Activated naive CD4-positive, alpha-beta T cell treated with anti-CD3 and anti-CD28 coated beads, Interleukin-2, amount 50 U/mL, for 24 hours (primary cell): Measurements from ENCODE around the gene CYP1A2.
A peak's percentile ranks its signal among the peaks of the same experiment; 100 is the strongest.
"Not testable (repeated sequence)": the region's sequence is repeated elsewhere in the genome, so short reads cannot be mapped to it uniquely, and the experiment has no call there.

Source experiments
- H3K27ac Mint-ChIP-seq: one replicate; pipeline ENCODE4 v1.8.0; 2021; ENCODE audit warnings: mild to moderate bottlenecking, mixed read lengths
- H3K27me3 Mint-ChIP-seq: one replicate; pipeline ENCODE4 v1.8.0; 2021; ENCODE audit warnings: mixed read lengths
- H3K36me3 Mint-ChIP-seq: one replicate; pipeline ENCODE4 v1.8.0; 2021; ENCODE audit warnings: mixed read lengths
- H3K4me1 Mint-ChIP-seq: one replicate; pipeline ENCODE4 v1.8.0; 2021; ENCODE audit warnings: mixed read lengths
- H3K4me3 Mint-ChIP-seq: one replicate; pipeline ENCODE4 v1.8.0; 2021; ENCODE audit warnings: mild to moderate bottlenecking, mixed read lengths
- H3K9me3 Mint-ChIP-seq: one replicate; pipeline ENCODE4 v1.8.0; 2021; ENCODE audit warnings: mixed read lengths

CYP1A2 gene

GRCh38 chr15:74728699-74729098, 19.9 kb upstream of the CYP1A2 start:
- peaks cover 11% of the 10 kb centered on the region for H3K4me1 Mint-ChIP-seq
- not testable (repeated sequence) for H3K9me3 Mint-ChIP-seq, H3K27ac Mint-ChIP-seq, H3K27me3 Mint-ChIP-seq, H3K4me3 Mint-ChIP-seq, H3K36me3 Mint-ChIP-seq

- H3K9me3 Mint-ChIP-seq, H3K27me3 Mint-ChIP-seq, H3K4me1 Mint-ChIP-seq, H3K4me3 Mint-ChIP-seq, H3K36me3 Mint-ChIP-seq, H3K27ac Mint-ChIP-seq: not testable (repeated sequence)
These were observed 19.3 kb upstream of the CYP1A2 start for GRCh38 chr15:74729372-74729771.

- Mint-ChIP-seq H3K27me3 (peaks cover 4% of the 10 kb centered on the region), H3K27ac (peak overlapping the region; percentile 21), H3K4me3 (no peak overlapping the region), H3K36me3 (no peaks in the 10 kb centered on the region), H3K9me3 (no peaks in the 10 kb centered on the region), H3K4me1 (peaks cover 6% of the 10 kb centered on the region)
These were observed 17.9 kb upstream of the CYP1A2 start for GRCh38 chr15:74730619-74731316.

- peaks cover 5% of the 10 kb centered on the region for H3K27me3 Mint-ChIP-seq
- H3K4me1 Mint-ChIP-seq, result peaks cover 9% of the 10 kb centered on the region
- no peak overlapping the region for H3K4me3 Mint-ChIP-seq
- no peaks in the 10 kb centered on the region for H3K9me3 Mint-ChIP-seq
- peaks cover 3% of the 10 kb centered on the region for H3K36me3 Mint-ChIP-seq
- no peak overlapping the region for H3K27ac Mint-ChIP-seq
These were observed 15.8 kb upstream of the CYP1A2 start for GRCh38 chr15:74732846-74733245.

GRCh38 chr15:74733269-74733668, 15.4 kb upstream of the CYP1A2 start:
- peaks cover 7% of the 10 kb centered on the region for H3K36me3 Mint-ChIP-seq
- H3K9me3 Mint-ChIP-seq, result no peaks in the 10 kb centered on the region
- peaks cover 14% of the 10 kb centered on the region for H3K4me1 Mint-ChIP-seq
- no peak overlapping the region for H3K27ac Mint-ChIP-seq
- H3K4me3 Mint-ChIP-seq, result no peak overlapping the region
- peaks cover 5% of the 10 kb centered on the region for H3K27me3 Mint-ChIP-seq

GRCh38 chr15:74735305-74735704, 13.3 kb upstream of the CYP1A2 start:
- no peak overlapping the region for H3K4me3 Mint-ChIP-seq
- H3K9me3 Mint-ChIP-seq, result no peaks in the 10 kb centered on the region
- H3K27me3 Mint-ChIP-seq, result peaks cover 3% of the 10 kb centered on the region
- H3K27ac Mint-ChIP-seq, result no peak overlapping the region
- peaks cover 15% of the 10 kb centered on the region for H3K4me1 Mint-ChIP-seq
- H3K36me3 Mint-ChIP-seq, result peaks cover 7% of the 10 kb centered on the region

GRCh38 chr15:74738239-74738638, 10.4 kb upstream of the CYP1A2 start:
- not testable (repeated sequence) for H3K9me3 Mint-ChIP-seq, H3K4me3 Mint-ChIP-seq, H3K36me3 Mint-ChIP-seq, H3K27me3 Mint-ChIP-seq
- peaks cover 15% of the 10 kb centered on the region for H3K4me1 Mint-ChIP-seq
- H3K27ac Mint-ChIP-seq, result peak overlapping the region; percentile 8

- no peak overlapping the region for H3K4me3 Mint-ChIP-seq
- H3K27me3 Mint-ChIP-seq, result no peaks in the 10 kb centered on the region
- peaks cover 6% of the 10 kb centered on the region for H3K9me3 Mint-ChIP-seq
- peaks cover 5% of the 10 kb centered on the region for H3K36me3 Mint-ChIP-seq
- peaks cover 8% of the 10 kb centered on the region for H3K4me1 Mint-ChIP-seq
- H3K27ac Mint-ChIP-seq, result peak overlapping the region; percentile 14
These were observed 6.2 kb upstream of the CYP1A2 start for GRCh38 chr15:74742422-74742821.

GRCh38 chr15:74746389-74746788, 2.3 kb upstream of the CYP1A2 start:
- no peak overlapping the region for H3K27ac Mint-ChIP-seq

GRCh38 chr15:74749832-74750231, 1.2 kb downstream of the CYP1A2 start:
- Mint-ChIP-seq H3K36me3 (no peaks in the 10 kb centered on the region), H3K27me3 (no peaks in the 10 kb centered on the region), H3K4me1 (no peaks in the 10 kb centered on the region), H3K4me3 (no peak overlapping the region), H3K27ac (no peak overlapping the region), H3K9me3 (no peaks in the 10 kb centered on the region)

More at GRCh38 chr15:74746389-74746788, 2.3 kb upstream of the CYP1A2 start:
- Mint-ChIP-seq H3K9me3 (peaks cover 6% of the 10 kb centered on the region), H3K4me1 (no peaks in the 10 kb centered on the region), H3K4me3 (no peak overlapping the region), H3K36me3 (no peaks in the 10 kb centered on the region), H3K27me3 (no peaks in the 10 kb centered on the region)

GRCh38 chr15:74750751-74751150, 2.1 kb downstream of the CYP1A2 start:
- Mint-ChIP-seq H3K9me3 (no peaks in the 10 kb centered on the region), H3K27me3 (no peaks in the 10 kb centered on the region), H3K27ac (no peak overlapping the region), H3K4me3 (no peak overlapping the region), H3K4me1 (no peaks in the 10 kb centered on the region), H3K36me3 (no peaks in the 10 kb centered on the region)

- H3K27ac Mint-ChIP-seq, result no peak overlapping the region
- H3K4me1 Mint-ChIP-seq, result no peaks in the 10 kb centered on the region
- H3K4me3 Mint-ChIP-seq, result no peak overlapping the region
- no peaks in the 10 kb centered on the region for H3K9me3 Mint-ChIP-seq
- no peaks in the 10 kb centered on the region for H3K36me3 Mint-ChIP-seq
- H3K27me3 Mint-ChIP-seq, result no peaks in the 10 kb centered on the region
These were observed 3.4 kb downstream of the CYP1A2 start for GRCh38 chr15:74752011-74752410.

- H3K9me3 Mint-ChIP-seq, result no peaks in the 10 kb centered on the region
- H3K4me1 Mint-ChIP-seq, result no peaks in the 10 kb centered on the region
- H3K36me3 Mint-ChIP-seq, result no peaks in the 10 kb centered on the region
- H3K27me3 Mint-ChIP-seq, result no peaks in the 10 kb centered on the region
- no peak overlapping the region for H3K27ac Mint-ChIP-seq
- H3K4me3 Mint-ChIP-seq, result no peak overlapping the region
These were observed 3.9 kb downstream of the CYP1A2 start for GRCh38 chr15:74752531-74752930.

GRCh38 chr15:74754593-74755215, 6.1 kb downstream of the CYP1A2 start:
- H3K27ac Mint-ChIP-seq, result peak overlapping the region; percentile 41
- no peak overlapping the region for H3K4me3 Mint-ChIP-seq

GRCh38 chr15:74758736-74759135, 10.1 kb downstream of the CYP1A2 start:
- H3K27ac Mint-ChIP-seq, result no peak overlapping the region

More at GRCh38 chr15:74754593-74755215, 6.1 kb downstream of the CYP1A2 start:
- no peaks in the 10 kb centered on the region for H3K4me1 Mint-ChIP-seq
- H3K27me3 Mint-ChIP-seq, result no peaks in the 10 kb centered on the region
- H3K9me3 Mint-ChIP-seq, result no peaks in the 10 kb centered on the region
- H3K36me3 Mint-ChIP-seq, result no peaks in the 10 kb centered on the region

GRCh38 chr15:74762791-74763150, 14.1 kb downstream of the CYP1A2 start:
- no peak overlapping the region for H3K4me3 Mint-ChIP-seq
- H3K27me3 Mint-ChIP-seq, result no peaks in the 10 kb centered on the region
- H3K4me1 Mint-ChIP-seq, result no peaks in the 10 kb centered on the region
- H3K27ac Mint-ChIP-seq, result no peak overlapping the region
- H3K36me3 Mint-ChIP-seq, result no peaks in the 10 kb centered on the region
- H3K9me3 Mint-ChIP-seq, result no peaks in the 10 kb centered on the region

More at GRCh38 chr15:74758736-74759135, 10.1 kb downstream of the CYP1A2 start:
- no peaks in the 10 kb centered on the region for H3K9me3 Mint-ChIP-seq
- no peaks in the 10 kb centered on the region for H3K36me3 Mint-ChIP-seq
- H3K4me3 Mint-ChIP-seq, result no peak overlapping the region
- no peaks in the 10 kb centered on the region for H3K4me1 Mint-ChIP-seq
- H3K27me3 Mint-ChIP-seq, result no peaks in the 10 kb centered on the region

GRCh38 chr15:74763416-74763815, 14.8 kb downstream of the CYP1A2 start:
- H3K9me3 Mint-ChIP-seq, result no peaks in the 10 kb centered on the region
- H3K27me3 Mint-ChIP-seq, result no peaks in the 10 kb centered on the region
- H3K4me1 Mint-ChIP-seq, result no peaks in the 10 kb centered on the region
- no peak overlapping the region for H3K4me3 Mint-ChIP-seq
- H3K27ac Mint-ChIP-seq, result no peak overlapping the region
- H3K36me3 Mint-ChIP-seq, result no peaks in the 10 kb centered on the region
